H1 (cell line): Measurements from ENCODE around the gene TPBG. TPM values are rescaled to one million over a fixed set of nuclear protein-coding genes. Genes with fewer than 3 reads are reported as not detected.

Source experiments
- CTBP2 ChIP-seq: IDR thresholded peaks from 2 replicates; pipeline ENCODE4 v1.7.0; 2011; ENCODE audit warnings: borderline replicate concordance, mild to moderate bottlenecking, moderate library complexity, mixed read lengths, low read length; ENCODE audit not compliant: insufficient read depth, insufficient read length
- RAD21 ChIP-seq, 2 experiments: IDR thresholded peaks in 1 of 2; conservative IDR thresholded peaks in 1 of 2; 2 replicates each; pipeline ENCODE4 v1.6.1; 2011; ENCODE audit warnings: low read depth in 2 of 2, low read length in 2 of 2, improper control_type of control experiment in 1 of 2, inconsistent platforms in 1 of 2, mild to moderate bottlenecking in 1 of 2, moderate library complexity in 1 of 2
- polyA plus RNA-seq, 7 experiments: library from polyadenylated mRNA; depleted of rRNA in 3 of 7; stranded (reverse) in 5 of 7; unstranded in 2 of 7; fragments of >200 nt in 5 of 7; fragments of 200-250 nt in 2 of 7; gene quantifications; 1 replicate in 5 of 7; 2 replicates in 1 of 7; 4 replicates in 1 of 7; pipeline versions ENCODE4 v1.2.1 to v1.2.3, GENCODE V29; 2011 to 2013; ENCODE audit warnings: missing spikeins in 2 of 7, mixed read lengths in 2 of 7
- total RNA-seq: library from RNA; stranded (reverse); fragmentation: NEBNext Ultra II Directional; extraction: Animal tissue kit (Norgen Biotek cat#: 25700); gene quantifications from 2 replicates; pipeline ENCODE4 v1.2.1, GENCODE V29; 2021
- TF ChIP-seq, protein P1 (sequence below): IDR thresholded peaks from 2 replicates; pipeline ENCODE4 v1.6.1; 2011; ENCODE audit warnings: low read length, improper control_type of control experiment

Gene TPBG
- total and polyA plus RNA-seq, 2 of the 8 experiments (the other 6 are each of a cell fraction or from before 2014, with no cell fraction given) = 28.4 to 33.6 TPM

DNA sequence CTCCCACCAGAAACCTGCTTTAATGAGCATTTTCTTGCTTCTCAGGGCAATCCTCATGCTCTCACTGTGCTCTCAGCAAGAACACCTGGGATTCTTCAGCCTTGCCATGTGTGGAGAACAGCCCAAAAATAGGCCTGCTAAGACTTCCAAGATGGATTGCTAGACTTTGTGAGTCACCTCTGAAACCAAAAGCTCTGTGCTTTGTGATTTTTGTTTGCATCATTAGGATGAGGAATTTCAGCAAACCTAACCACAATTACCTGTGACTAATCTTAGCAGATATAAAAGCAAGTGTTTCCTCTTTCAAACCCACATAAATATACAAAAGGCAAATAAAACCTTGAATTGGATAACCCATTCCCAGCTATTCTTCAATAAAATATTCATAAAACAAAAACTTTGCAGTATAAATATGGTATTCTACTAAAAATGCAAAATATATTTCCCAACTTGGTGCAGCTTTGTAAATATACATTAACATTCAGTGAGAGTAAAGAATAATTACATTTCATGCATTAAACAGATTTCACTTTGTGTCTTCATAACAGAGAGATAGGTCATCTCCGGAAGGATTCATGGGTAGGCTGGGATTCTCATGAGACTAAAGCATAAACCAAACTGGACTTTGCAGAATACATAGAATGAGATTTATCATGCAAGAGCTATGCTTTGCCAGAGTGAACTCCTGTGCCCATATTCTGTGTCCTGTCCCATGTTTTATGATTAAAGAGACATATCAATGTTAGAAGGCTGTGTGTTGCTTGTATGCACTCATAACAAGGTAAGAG is 33.5 kb downstream of the TPBG start (continued):
- TF ChIP-seq RAD21 (IDR thresholded peaks at IDR 0.05 in 1 of 2, conservative IDR thresholded peaks at IDR 0.05 in 1 of 2; ENCODE audit: low read depth in 2 of 2, low read length in 2 of 2) = no peak
- TF ChIP-seq CTBP2 = no peak
- TF ChIP-seq, protein P1, sequence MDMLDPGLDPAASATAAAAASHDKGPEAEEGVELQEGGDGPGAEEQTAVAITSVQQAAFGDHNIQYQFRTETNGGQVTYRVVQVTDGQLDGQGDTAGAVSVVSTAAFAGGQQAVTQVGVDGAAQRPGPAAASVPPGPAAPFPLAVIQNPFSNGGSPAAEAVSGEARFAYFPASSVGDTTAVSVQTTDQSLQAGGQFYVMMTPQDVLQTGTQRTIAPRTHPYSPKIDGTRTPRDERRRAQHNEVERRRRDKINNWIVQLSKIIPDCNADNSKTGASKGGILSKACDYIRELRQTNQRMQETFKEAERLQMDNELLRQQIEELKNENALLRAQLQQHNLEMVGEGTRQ = no peak
